Stimulated activated CD8-positive, alpha-beta memory T cell treated with anti-CD3 and anti-CD28 coated beads, Interleukin-4, amount 100 ng/mL, for 4 hours (primary cell): ENCODE measurements around the gene MKLN1.
A peak's percentile ranks its signal among the peaks of the same experiment; 100 is the strongest.
"Not testable (repeated sequence)": the region's sequence is repeated elsewhere in the genome, so short reads cannot be mapped to it uniquely, and the experiment has no call there.

Experiments used
- DNase-seq, 2 donors: peaks; one replicate each; pipeline ENCODE4 v3.0.0-alpha.2; 2020; ENCODE audit warnings: low read depth in 2 of 2, low spot score in 1 of 2

MKLN1 gene

DNA sequence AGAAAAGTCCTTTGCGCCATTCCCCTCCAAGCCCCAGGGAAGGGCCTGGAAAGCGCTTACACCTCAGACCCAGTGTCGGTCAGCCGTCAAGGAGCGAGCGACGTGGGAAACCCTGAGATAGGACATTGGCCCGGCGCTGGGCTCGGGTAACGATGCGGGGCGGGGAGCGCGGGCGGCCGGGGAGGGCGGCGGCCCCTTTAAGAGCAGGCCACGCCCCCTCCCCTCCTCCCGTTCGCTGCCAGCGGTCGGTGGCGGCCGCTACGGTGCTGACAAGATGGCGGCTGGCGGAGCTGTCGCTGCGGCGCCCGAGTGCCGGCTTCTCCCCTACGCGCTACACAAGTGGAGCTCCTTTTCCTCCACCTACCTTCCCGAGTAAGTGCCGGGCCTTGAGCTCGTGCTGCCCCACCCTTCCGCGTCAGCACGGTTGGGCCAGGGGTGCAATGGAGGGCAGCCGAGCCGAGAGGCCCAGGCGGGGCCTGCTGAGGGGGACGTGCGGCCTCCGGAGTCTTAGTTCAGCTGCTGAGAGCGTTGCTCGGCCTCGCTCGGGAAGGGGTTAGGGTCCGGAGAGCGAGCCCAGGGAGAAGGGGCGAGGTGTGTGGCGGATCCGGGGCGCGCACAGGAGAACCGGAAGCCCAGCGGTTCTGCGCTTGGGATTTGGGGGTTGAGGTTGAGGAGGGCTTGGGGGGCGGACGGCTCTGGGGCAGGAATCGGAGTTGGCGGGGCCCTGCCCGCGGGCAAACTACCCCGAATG, at the start of gene MKLN1:
MKLN1 (plus strand) TSS at position 251 of the 751 bp plus-strand sequence; CDS start at position 275, 24 bp downstream.
- DNase-seq: peak; percentile 75 to 79

DNA sequence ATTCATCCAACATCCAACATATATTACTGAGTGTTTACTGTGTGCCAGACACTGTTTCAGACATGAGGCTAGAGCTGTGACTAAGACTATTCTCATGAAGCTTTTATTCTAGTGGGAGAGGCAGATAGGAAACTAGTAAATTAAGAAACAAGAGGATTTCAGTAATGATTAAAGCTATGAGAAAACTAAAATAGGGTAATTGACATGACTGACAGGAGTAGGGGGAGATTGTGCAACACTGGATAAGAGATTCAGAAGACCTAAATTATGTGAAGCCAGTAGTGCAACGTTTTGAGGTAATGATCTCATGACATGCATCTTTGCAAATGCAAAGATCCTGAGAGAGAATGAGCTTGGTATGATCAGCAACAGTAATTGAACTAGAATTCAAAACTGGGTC, 48.6 kb upstream of the MKLN1 start:
- DNase-seq: no peak

DNA sequence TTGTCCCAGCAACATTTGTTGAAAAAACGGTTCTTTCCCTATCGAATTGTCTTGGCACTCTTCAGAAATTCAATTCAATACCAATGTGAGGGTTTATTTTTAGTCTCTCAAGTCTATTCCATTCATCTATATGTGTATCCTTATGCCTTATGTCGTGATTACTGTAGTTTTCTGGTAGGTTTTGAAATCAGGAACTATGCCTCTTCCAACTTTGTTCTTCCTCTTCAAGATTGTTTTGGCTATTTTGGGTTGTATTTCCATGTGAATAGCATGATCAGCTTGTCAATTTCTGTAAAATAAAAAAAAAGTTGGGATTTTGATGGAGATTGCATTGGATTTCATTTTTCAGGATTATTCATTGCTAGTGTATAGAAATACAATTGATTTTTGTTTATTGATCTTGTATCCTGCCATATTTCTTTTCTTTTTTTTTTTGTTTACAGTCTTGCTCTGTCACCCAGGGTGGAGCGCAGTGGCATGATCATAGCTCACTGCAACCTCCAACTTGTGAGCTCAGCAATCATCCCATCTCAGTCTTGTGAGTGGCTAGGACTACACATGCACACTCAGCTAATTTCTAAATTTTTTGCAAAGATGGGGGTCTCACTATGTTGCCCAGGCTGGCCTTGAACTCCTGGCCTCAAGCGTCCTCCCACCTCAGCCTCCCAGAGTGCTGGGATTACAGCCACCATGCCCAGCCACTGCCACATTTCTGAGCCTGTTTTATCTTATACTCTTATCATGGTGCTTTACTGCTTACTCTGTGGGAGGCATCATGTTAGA, 46.2 kb upstream of the MKLN1 start:
- no peak for DNase-seq

DNA sequence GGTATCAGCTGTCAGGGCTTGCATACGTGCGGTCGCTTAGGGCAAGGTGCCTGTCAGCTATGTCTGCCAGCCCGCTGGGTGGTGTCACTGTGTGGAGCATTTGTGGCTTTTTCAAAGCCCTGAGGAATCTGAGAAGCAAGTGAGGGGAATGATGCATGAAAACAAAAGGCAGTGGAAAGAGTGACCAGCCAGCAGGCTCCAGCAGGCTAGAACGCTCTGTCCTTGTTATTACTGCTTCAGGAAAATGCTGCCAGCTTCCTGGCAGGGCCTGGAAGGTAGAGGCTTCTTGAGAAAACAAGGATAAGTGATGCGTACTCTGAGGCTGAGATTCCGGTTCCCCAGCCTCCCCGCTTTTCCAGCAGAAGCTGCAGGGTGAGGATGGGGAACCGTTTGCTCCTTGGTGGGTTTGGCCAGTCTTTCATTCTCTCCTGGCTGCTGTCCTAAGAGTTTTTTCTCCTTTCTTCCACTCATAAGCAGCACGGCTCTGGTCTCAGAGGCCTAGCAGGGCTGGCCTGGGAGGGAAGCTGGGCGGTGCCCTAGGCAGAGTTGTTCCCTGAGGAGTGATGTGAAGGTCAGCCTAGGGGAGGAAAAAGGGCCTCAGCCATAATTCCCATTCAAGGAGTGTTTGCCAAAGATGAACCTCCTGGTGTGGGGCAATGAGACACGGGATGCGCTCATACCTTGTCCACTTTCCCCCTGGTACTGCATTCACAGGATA, 42.8 kb upstream of the MKLN1 start:
- DNase-seq: no peak

DNA sequence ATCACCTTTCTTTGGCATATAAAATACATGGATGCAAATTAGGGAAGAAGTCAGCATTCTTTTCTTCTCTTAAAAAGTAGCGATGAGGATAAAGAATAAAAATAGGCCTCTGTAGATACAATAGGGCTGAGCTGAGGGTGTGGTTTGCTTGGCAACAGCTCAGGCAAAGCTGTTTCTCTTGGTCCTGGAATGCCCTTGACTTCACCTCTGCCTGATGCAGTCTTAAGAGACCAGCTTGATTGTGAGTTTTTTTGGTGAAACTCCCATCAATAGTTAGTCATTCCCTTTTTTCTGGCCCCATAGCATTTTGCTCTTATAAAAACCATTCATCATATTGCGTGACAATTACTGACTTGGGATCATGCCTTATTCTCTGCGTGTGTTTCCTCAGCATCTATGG, 42.1 kb upstream of the MKLN1 start:
- DNase-seq: no peak

DNA sequence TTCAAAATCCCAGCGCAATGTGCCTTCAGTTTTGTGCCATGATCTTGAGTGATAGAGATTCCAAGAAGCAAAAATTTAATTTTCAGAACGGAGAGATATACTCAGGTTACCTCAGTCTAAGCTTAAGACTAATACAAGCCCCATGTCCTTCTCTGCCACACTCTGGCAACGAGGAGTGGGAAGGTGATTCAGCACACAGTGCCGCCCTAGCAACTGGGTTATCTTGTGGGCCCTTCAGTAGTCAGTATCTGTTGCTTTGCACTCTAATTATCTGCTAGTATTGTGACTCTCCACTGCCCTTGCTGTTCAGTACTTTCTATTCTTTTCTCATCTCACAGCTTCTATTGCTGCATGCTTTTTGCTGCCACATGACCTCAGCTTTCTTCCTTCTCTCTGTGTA, 39.2 kb upstream of the MKLN1 start:
- DNase-seq: no peak

DNA sequence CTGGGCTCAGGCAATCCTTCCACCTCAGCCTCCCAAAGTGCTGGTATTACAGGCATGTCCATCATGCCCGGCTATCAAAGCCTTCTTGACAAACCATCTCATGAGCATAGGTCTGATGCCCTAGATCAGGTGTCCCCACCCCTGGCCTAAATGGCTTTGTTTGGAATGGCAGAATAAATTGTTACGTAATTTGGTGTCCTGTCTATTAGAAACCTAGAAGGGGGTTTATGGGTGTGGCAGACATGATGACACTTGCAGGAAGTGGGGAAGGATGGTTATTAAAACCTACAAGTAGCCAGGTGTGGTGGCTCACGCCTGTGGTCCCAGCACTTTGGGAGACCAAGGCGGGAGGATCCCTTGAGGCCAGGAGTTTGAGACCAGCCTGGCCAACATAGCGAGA, 38.6 kb upstream of the MKLN1 start:
- DNase-seq: no peak

DNA sequence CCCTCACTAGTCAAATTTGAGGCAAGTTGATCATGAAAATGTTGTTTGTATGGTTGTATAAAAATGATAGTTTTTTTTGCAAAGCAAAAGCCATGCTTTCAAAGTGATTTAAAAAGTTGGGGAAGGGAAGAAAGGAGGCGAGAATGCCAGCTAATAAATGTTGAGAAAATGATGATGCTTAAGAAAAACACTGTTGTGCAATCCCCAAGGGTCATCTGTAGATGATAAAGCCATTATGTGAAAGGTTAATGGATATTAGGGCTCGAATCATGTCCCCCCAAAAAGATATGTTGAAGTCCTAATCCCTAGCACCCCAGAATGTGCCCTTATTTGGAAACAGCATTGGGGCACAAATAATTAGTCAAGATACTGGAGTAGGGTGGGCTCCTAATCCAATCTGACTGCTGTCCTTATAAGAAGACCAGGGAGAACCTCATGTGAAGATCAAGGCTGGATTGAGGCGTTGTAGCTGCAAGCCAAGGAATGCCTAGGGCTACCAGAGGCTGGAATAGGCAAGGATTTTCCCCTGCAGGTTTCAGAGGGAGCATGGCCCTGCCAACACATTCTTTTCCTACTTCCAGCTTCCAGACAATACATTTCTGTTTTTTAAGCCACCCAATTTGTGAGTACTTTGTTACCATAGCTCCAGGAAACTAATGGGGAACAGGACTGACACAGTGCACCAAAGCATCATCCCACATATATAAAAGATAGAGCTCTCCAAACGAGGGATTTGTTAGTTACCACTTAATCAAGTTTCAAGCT, 35.4 kb upstream of the MKLN1 start:
- DNase-seq: no peak

DNA sequence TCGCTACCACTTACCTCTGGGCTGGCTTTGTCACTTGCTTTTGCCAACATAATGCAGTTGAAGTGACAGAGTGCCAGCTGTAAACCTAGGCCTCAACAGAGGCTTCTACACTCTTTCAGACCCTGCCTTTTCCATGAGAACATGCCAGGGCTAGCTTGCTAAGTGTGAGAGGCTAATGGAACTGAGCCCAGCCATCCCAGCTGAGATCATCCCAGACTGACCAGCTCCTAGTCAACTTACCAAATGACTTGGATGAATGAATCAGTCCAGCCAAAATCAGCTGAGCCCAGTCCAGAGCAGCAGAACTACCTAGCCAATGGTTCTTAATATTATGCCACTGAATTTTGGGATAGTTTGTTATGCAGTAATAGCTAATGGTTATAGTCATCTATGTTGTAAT, 34.7 kb upstream of the MKLN1 start:
- DNase-seq: no peak

DNA sequence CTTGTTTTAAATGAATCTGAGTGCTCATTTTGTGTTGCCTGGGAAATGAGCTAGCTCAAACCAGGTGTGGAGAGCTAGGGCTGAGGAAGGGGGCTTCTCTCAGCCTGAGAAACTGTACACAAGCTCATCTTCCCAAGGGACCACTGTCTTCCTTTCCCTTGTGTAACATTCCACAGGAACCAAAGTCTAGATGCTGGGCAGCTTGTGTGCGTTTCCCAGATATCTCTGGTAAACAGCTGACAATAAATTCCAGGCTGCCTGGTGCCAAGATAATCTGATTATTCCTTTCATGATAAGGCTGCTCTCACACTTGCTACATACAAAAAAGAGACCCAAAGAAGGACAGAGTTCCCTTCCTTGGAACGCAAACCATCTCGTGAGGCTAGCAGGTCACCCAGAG, 33.1 kb upstream of the MKLN1 start:
- no peak for DNase-seq

DNA sequence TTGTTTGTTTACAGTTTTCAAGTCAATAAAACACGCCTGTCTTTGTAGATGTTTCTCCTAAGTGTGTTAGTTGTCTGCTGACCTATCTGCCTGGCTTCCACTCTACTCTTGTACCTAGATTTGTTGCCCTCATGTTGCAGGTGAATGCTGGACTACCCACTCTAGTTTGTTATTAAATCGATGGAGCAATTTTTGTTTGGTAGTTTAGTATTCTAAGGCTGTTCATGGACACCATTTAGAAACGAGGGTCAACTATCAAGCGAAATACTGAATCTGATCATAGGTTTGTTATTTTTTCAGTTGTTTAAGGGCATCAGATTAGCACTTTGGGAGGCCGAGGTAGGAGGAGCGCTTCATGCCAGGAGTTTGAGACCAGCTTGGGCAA, 29.1 kb upstream of the MKLN1 start:
- no peak for DNase-seq

DNA sequence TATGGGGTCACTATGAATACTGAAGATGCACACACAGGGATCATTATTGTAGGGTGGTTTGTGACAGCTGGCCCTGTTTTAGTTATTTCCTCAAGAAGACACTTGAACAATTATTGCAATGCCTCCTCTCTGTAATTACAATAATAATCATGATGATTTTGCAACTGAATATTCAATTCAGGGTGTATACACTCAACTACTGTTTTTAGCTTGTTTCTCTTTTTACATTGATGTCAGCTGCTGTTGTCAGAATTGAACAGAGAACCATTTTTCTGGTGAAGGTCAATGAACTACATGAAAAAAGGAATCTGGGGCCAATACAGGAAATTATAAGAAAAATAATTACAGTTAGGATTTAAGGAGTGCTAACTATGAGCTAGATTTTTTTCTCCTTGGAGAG, 28.6 kb upstream of the MKLN1 start:
- no peak for DNase-seq

DNA sequence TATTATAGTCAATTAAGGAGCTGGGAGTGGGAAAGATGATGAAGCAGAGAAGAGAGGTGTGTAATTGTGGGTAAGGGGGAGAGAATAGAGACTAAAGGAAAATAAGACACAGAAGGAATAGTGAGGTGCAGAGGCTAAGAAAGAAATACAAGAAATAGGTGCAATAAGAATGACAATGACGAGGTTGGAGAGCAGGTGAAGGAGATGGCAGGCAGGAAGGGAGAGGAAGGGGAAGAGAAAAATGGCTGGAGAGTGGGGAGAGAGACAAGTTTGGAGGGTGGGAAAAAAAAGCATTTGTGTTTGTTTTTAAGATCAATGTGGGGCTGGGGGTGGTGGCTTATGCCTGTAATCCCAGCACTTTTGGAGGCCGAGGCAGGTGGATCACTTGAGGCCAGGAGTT, 27.6 kb upstream of the MKLN1 start:
- DNase-seq: no peak

DNA sequence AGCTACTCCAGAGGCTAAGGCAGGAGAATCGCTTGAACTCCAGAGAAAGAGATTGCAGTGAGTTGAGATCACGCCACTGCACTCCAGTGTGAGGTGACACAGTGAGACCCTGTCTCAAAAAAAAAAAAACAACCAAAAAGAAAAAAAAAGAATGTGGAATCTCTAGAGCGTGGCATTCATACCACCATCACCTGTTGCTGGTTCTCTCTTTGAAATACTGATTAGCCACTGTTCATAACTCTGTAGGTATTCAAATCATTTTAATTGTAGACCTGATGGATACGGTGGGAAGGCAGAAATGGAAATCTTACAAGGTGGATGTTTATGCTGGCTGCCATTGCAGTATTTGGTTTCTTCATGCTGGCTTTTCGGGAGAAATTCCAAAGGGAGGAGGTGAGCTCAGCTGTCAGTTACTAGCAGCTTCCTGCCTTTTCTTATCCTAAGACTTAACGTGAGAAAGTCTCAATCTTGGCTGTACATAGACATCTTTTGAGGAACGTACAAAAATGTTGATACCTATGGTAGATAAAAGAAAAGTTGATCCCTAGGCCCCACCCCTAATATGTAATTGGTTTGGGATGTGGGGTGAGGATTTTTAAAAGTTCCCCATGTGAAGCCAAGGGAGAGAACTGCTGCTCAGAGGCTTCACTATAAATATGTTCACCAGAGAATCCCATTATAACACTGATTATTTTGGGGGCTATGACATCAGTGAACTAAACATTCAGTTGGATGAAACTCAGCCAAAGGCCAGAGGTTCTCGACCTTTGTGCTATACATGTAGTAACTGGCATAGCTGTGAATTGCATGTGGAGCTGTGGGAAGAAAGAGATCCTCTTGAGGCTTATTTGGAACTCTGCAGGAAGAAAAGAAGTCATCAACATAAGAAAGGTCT, 26.9 kb upstream of the MKLN1 start:
- DNase-seq: no peak

DNA sequence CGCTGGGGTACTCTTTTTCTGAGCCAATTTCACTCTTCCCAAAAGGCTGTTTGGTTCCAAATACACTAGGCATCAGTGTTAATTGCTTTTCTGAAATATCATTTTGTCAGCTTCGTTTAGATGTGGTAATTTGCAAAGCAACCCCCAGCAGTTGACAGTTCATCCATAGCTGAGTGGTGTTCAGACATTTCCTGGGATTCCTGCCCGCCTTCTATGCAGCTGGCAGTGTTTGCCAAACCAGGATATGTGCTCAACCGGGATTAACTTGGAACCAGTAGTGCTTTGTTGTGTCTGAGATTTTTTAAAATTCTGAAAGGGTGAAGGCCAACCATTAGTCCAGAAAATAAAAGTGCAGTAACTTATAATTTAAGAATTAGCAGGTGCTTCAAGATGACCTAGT, 25.2 kb upstream of the MKLN1 start:
- no peak for DNase-seq

DNA sequence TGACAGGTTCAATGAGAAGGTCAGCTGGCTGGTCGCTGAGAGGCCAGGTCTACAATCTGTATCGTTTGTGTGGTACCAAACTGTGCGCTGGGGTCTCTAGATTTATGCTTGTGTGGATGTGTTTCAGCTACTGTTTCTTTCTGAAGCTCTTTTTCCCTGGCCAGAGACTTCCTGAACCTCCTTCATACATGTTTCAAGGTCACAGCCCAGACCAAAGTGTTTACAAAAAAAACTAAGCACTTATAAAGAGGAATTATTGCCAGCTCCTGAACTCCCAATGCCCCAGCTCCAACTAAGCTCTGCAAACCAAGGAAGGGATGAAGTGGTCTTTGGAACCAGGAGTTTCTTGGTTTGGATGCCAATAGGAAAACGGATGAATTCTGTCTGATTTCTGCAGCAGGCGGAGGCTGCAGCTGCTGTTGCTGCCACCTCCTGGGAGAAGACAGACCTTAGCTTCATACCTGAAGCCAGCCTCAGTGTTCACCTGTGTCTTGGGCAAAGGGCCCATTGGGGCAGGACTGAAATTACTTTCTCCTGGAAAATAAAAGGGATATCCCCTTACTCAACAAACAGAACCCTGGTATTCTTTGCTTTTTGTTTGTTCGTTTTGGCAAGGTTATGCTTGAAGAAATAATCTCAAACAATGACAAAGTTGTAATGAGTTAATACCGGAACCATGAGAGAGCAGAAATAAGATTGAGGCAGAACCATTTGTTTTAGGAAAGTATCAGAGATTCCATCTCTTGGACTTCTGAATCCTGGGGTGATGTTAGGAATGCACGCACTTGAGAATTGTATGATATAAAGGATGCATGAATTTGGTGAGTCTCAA, 24.6 kb upstream of the MKLN1 start:
- DNase-seq: peak in 1 of 2 donors; percentile 3

DNA sequence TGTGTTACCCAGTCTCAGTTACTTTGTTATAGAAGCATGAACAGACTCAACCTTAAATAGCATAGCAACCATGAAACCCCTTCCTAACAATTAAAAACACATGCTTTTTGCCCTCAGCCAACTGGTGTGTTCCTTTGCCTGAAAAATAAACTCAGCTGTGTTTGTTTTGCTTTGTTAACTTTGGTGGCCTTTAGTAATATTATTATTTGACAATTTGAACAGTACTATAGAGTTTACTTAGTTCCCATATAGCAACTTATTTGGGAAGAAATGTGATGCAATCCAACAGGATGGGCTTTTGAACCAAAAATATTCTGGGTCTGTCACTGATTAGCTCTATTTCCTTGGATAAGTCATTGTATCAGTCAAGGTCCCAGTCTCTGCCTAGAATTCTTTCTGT, 22.5 kb upstream of the MKLN1 start:
- no peak for DNase-seq

DNA sequence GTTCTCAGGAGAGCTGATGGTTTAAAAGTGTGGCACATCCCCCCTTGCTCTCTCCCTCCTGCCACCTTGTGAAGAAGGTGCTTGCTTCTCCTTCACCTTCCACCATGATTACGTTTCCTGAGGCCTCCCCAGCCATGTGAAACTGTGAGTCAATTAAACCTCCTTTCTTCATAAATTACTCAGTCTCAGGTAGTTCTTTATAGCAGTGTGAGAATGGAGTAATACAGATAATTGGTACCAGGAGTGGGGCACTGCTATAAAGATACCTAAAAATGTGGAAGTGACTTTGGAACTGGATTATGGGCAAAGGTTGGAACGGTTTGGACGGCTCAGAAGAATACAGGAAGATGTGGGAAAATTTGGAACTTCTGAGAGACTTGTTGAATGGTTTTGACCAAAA, 21.6 kb upstream of the MKLN1 start:
- not testable (repeated sequence) for DNase-seq

DNA sequence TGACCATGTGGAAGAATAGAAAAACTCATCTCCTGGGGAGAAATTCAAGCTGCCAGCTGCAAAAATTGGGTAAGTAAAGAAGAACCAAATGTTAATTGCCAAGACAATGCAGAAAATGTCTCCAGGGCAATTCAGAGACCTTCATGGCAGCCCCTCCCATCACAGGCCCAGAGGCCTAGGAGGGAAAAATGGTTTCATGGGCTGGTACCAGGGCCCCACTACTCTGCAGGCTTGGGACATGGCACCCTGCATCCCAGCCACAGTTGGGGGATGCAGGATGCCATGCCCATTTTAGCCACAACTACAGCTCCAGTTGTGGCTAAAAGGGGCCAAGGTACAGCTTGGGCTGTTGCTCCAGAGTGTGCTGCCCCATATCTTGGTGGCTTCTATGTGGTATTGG, 20.9 kb upstream of the MKLN1 start:
- DNase-seq: no peak
